H1 (cell line): ENCODE data around the gene PEX6.

Experiments
- EZH2 ChIP-seq: fragments of 200-600 bp; sonication (generic); IDR thresholded peaks from 2 replicates; pipeline ENCODE4 v1.7.1; 2012; ENCODE audit warnings: low read depth, mild to moderate bottlenecking, moderate library complexity, low read length, inconsistent platforms; ENCODE audit not compliant: severe bottlenecking
- GABPA ChIP-seq: IDR thresholded peaks from 2 replicates; pipeline ENCODE4 v1.6.1; 2011; ENCODE audit warnings: mild to moderate bottlenecking, low read length, moderate library complexity, borderline replicate concordance; ENCODE audit not compliant: insufficient read depth
- PHF8 ChIP-seq: fragments of 200-600 bp; sonication (generic); conservative IDR thresholded peaks from 2 replicates; pipeline ENCODE4 v1.7.1; 2012; ENCODE audit warnings: low read depth, mild to moderate bottlenecking, inconsistent platforms, low read length, moderate library complexity
- POLR2A ChIP-seq, 2 experiments: IDR thresholded peaks; 1 replicate in 1 of 2; 2 replicates in 1 of 2; pipeline ENCODE4 v1.6.1; 2011; ENCODE audit warnings: low read depth in 2 of 2, low read length in 2 of 2, mild to moderate bottlenecking in 2 of 2; ENCODE audit errors: control extremely low read depth in 1 of 2
- POLR2AphosphoS5 ChIP-seq: IDR thresholded peaks from 2 replicates; pipeline ENCODE4 v1.6.1; 2011; ENCODE audit warnings: low read depth, low read length
- RFX5 ChIP-seq: IDR thresholded peaks from 2 replicates; pipeline ENCODE4 v1.6.1; 2011; ENCODE audit warnings: low read depth, low read length, improper control_type of control experiment, borderline replicate concordance
- SUZ12 ChIP-seq: fragments of 200-600 bp; sonication (generic); IDR thresholded peaks from 2 replicates; pipeline ENCODE4 v1.6.1; 2012; ENCODE audit warnings: mild to moderate bottlenecking, inconsistent platforms, low read length, moderate library complexity, mixed read lengths
- TCF12 ChIP-seq: IDR thresholded peaks from 2 replicates; pipeline ENCODE4 v1.6.1; 2011; ENCODE audit warnings: low read depth, mild to moderate bottlenecking, low read length

DNA sequence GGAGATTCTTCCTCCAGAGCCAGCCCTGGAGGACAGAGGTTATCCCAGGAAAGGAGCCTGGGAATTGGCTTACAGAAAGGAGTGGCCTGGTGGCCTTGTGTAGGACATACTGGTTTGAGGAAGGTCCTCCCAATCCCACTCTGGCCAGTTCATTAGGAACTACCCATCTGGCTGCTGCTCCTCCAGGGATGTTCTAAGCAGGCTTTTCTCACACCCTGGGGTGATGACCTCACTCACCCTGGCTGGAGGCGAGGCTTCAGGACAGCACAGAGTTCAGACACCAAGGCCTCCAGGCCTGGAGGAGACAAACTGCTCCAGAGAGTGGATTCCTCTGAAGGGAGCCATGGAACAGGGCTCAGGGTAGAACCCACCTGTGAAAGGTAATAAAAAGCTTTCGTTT, 9.6 kb downstream of the PEX6 start:
- TF ChIP-seq POLR2A (IDR thresholded peaks at IDR 0.05; ENCODE audit: control extremely low read depth in 1 of 2, low read depth in 2 of 2, low read length in 2 of 2) (no peak), TCF12 (no peak), RFX5 (no peak), PHF8 (no peak), SUZ12 (no peak), POLR2AphosphoS5 (no peak), EZH2 (no peak), GABPA (no peak)
